DOHH2 (cell line): ENCODE data around the gene PDRG1.

ENCODE experiments used
- H3F3A ChIP-seq: fragments of 200-600 bp; sonication (generic), shearing (Covaris generic); 2 replicates; pipeline ENCODE4 v1.6.0; 2016; ENCODE audit warnings: antibody characterized with exemption, mild to moderate bottlenecking; ENCODE audit not compliant: control insufficient read depth, insufficient read depth
- H3K27ac ChIP-seq: fragments of 200-600 bp; sonication (generic); 2 replicates; pipeline ENCODE4 v1.5.1; 2014; ENCODE audit warnings: low read depth, mild to moderate bottlenecking, low read length, moderate library complexity
- H3K27me3 ChIP-seq: fragments of 200-600 bp; sonication (generic); 2 replicates; pipeline ENCODE4 v1.6.1; 2014; ENCODE audit warnings: mild to moderate bottlenecking, low read length, mixed read lengths; ENCODE audit not compliant: control insufficient read depth
- H3K36me3 ChIP-seq: fragments of 200-600 bp; sonication (generic); 2 replicates; pipeline ENCODE4 v1.6.1; 2014; ENCODE audit warnings: mild to moderate bottlenecking, low read length, moderate library complexity, mixed read lengths; ENCODE audit not compliant: control insufficient read depth
- H3K4me1 ChIP-seq: fragments of 200-600 bp; sonication (generic); 2 replicates; pipeline ENCODE4 v1.6.1; 2014; ENCODE audit warnings: mild to moderate bottlenecking, low read length, mixed read lengths; ENCODE audit not compliant: control insufficient read depth
- H3K4me2 ChIP-seq: fragments of 200-600 bp; sonication (generic); 2 replicates; pipeline ENCODE4 v1.6.0; 2014; ENCODE audit warnings: mild to moderate bottlenecking, low read length, moderate library complexity
- H3K4me3 ChIP-seq: fragments of 200-600 bp; sonication (generic); 2 replicates; pipeline ENCODE4 v1.5.1; 2014; ENCODE audit warnings: mild to moderate bottlenecking, low read length, mixed read lengths
- H3K79me2 ChIP-seq: fragments of 200-600 bp; sonication (generic); 2 replicates; pipeline ENCODE4 v1.6.1; 2014; ENCODE audit warnings: mild to moderate bottlenecking, low read length, mixed read lengths; ENCODE audit not compliant: control insufficient read depth
- H3K9me2 ChIP-seq: fragments of 200-600 bp; sonication (generic); replicated peaks from 2 replicates; pipeline ENCODE4 v1.6.1; 2014; ENCODE audit warnings: mild to moderate bottlenecking, low read length, mixed read lengths; ENCODE audit not compliant: control insufficient read depth
- H3K9me3 ChIP-seq: fragments of 200-600 bp; sonication (generic); 2 replicates; pipeline ENCODE4 v1.6.1; 2014; ENCODE audit warnings: antibody characterized with exemption, low read length, mixed read lengths; ENCODE audit not compliant: control insufficient read depth, insufficient read depth
- H4K20me1 ChIP-seq: fragments of 200-600 bp; sonication (generic); 2 replicates; pipeline ENCODE4 v1.6.0; 2014; ENCODE audit warnings: low read depth, mild to moderate bottlenecking, antibody characterized with exemption, low read length, moderate library complexity; ENCODE audit not compliant: control insufficient read depth, insufficient read depth
- CTCF ChIP-seq: fragments of 200-600 bp; sonication (generic); IDR thresholded peaks from one replicate; pipeline ENCODE4 v1.5.1; 2014; ENCODE audit warnings: antibody characterized with exemption, mild to moderate bottlenecking, low read depth, low read length; ENCODE audit not compliant: poor library complexity, severe bottlenecking
- EZH2phosphoT487 ChIP-seq: fragments of 200-600 bp; sonication (generic); IDR thresholded peaks from 2 replicates; pipeline ENCODE4 v1.6.1; 2017; ENCODE audit warnings: borderline replicate concordance, mild to moderate bottlenecking, antibody characterized with exemption, low read length, moderate library complexity, mixed read lengths

The PDRG1 gene

GRCh38 chr20:31948008-31948407 is 3.8 kb downstream of the PDRG1 start:
- H3F3A ChIP-seq = no peaks in the 10 kb centered on the region
- no peak for TF ChIP-seq CTCF
- TF ChIP-seq EZH2phosphoT487 = no peak
- H3K9me3 ChIP-seq = peaks cover 7% of the 10 kb centered on the region; the same call in 1 of the 2 replicates
- H3K79me2 ChIP-seq = peaks cover 38% of the 10 kb centered on the region
- no peak overlapping the region for H3K4me3 ChIP-seq
- H3K4me1 ChIP-seq = peaks cover 11% of the 10 kb centered on the region
- no peaks in the 10 kb centered on the region for H3K9me2 ChIP-seq
- no peak overlapping the region for H3K4me2 ChIP-seq
- peaks cover 65% of the 10 kb centered on the region for H3K36me3 ChIP-seq
- peaks cover 3% of the 10 kb centered on the region; the same call in 1 of the 2 replicates for H4K20me1 ChIP-seq
- no peaks in the 10 kb centered on the region for H3K27me3 ChIP-seq
- H3K27ac ChIP-seq = no peak overlapping the region

- peaks cover 2% of the 10 kb centered on the region; the same call in 1 of the 2 replicates for H4K20me1 ChIP-seq
- peaks cover 9% of the 10 kb centered on the region for H3K4me1 ChIP-seq
- TF ChIP-seq CTCF = no peak
- no peak for TF ChIP-seq EZH2phosphoT487
- H3F3A ChIP-seq = no peaks in the 10 kb centered on the region
- H3K79me2 ChIP-seq = peaks cover 28% of the 10 kb centered on the region
- H3K36me3 ChIP-seq = peaks cover 65% of the 10 kb centered on the region
- no peaks in the 10 kb centered on the region for H3K27me3 ChIP-seq
- no peak overlapping the region for H3K4me2 ChIP-seq
- H3K9me3 ChIP-seq = peaks cover 7% of the 10 kb centered on the region; the same call in 1 of the 2 replicates
- no peak overlapping the region for H3K4me3 ChIP-seq
- no peaks in the 10 kb centered on the region for H3K9me2 ChIP-seq
- H3K27ac ChIP-seq = no peak overlapping the region
Measured at GRCh38 chr20:31945785-31946184, 6.1 kb downstream of the PDRG1 start.

- Histone ChIP-seq H4K20me1 (no peaks in the 10 kb centered on the region; the same call in 1 of the 2 replicates), H3K36me3 (peaks cover 60% of the 10 kb centered on the region)
- TF ChIP-seq CTCF = no peak
- TF ChIP-seq EZH2phosphoT487 = no peak
Measured at GRCh38 chr20:31945319-31945718, 6.5 kb downstream of the PDRG1 start.

More at GRCh38 chr20:31945319-31945718, 6.5 kb downstream of the PDRG1 start:
- Histone ChIP-seq H3F3A (no peaks in the 10 kb centered on the region), H3K27me3 (no peaks in the 10 kb centered on the region), H3K79me2 (peaks cover 23% of the 10 kb centered on the region), H3K4me3 (no peak overlapping the region), H3K9me3 (peaks cover 7% of the 10 kb centered on the region; the same call in 1 of the 2 replicates), H3K4me2 (no peak overlapping the region), H3K9me2 (no peaks in the 10 kb centered on the region), H3K4me1 (peaks cover 4% of the 10 kb centered on the region), H3K27ac (no peak overlapping the region)
